Endothelial cell of umbilical vein (primary cell): ENCODE results near the gene IQGAP3. TPM values are rescaled to one million over a fixed set of nuclear protein-coding genes. Genes with fewer than 3 reads are reported as not detected.

ENCODE experiments used
- BruUV-seq: library from RNA; stranded (reverse); fragments of 400-500 nt; replicated peaks from 2 replicates; lab custom pipeline; 2021; lab: Mats Ljungman, UMichigan
- CTCF ChIA-PET: fragments of 300-600, 350-600 bp; sonication (Branson Sonifier 250); formaldehyde crosslinking; loops from one replicate; lab custom pipeline; 2021; ENCODE audit warnings: antibody characterized with exemption, inconsistent platforms; lab: Charles Lee
- POLR2A ChIA-PET: fragments of 300-600, 350-600 bp; sonication (Branson Sonifier 250); formaldehyde crosslinking; loops from one replicate; lab custom pipeline; 2021; ENCODE audit warnings: antibody characterized with exemption, inconsistent platforms; lab: Charles Lee
- DNase-seq: peaks from one replicate; pipeline ENCODE4 v3.0.0-alpha.2; 2011; ENCODE audit warnings: low read depth, low spot score
- FAIRE-seq: peaks from 2 replicates; lab custom pipeline; 2011; peaks lifted over from hg19 to GRCh38; lab: Jason Lieb, UNC
- H2AFZ ChIP-seq: 2 replicates; pipeline ENCODE4 v1.6.0; 2012; ENCODE audit warnings: low read depth, low read length, control low read depth, inconsistent platforms
- H3K27ac ChIP-seq: 2 replicates; pipeline ENCODE4 v1.5.1; 2011; ENCODE audit warnings: low read depth, mild to moderate bottlenecking, control low read depth, low read length, moderate library complexity; ENCODE audit not compliant: insufficient read depth
- H3K27me3 ChIP-seq, 2 experiments: 2 replicates each; pipeline versions ENCODE4 v1.6.0 to v1.6.1; 2011; ENCODE audit warnings: low read length in 2 of 2, mixed read lengths in 1 of 2; ENCODE audit not compliant: control insufficient read depth in 2 of 2, insufficient read depth in 2 of 2
- H3K36me3 ChIP-seq, 2 experiments: 2 replicates in 1 of 2; 3 replicates in 1 of 2; pipeline ENCODE4 v1.5.1; 2011; ENCODE audit warnings: low read length in 2 of 2, mild to moderate bottlenecking in 1 of 2, moderate library complexity in 1 of 2; ENCODE audit not compliant: control insufficient read depth in 2 of 2, insufficient read depth in 2 of 2; ENCODE audit errors: extremely low read depth in 1 of 2
- H3K4me1 ChIP-seq: 3 replicates; pipeline ENCODE4 v1.5.1; 2011; ENCODE audit warnings: mild to moderate bottlenecking, low read length; ENCODE audit not compliant: control insufficient read depth, insufficient read depth; ENCODE audit errors: extremely low read depth
- H3K4me2 ChIP-seq: 2 replicates; pipeline ENCODE4 v1.6.1; 2011; ENCODE audit warnings: low read length, control low read depth, mixed read lengths; ENCODE audit not compliant: insufficient read depth
- H3K4me3 ChIP-seq, 3 experiments: fragments of 200-600 bp in 1 of 3; sonication (generic), shearing (Covaris generic) in 1 of 3; replicated peaks in 1 of 3; 2 replicates each; pipeline ENCODE4 v1.5.1; 2011 to 2016; ENCODE audit warnings: control low read depth in 3 of 3, low read length in 3 of 3, mild to moderate bottlenecking in 2 of 3, inconsistent platforms in 1 of 3, low read depth in 1 of 3, moderate library complexity in 1 of 3; ENCODE audit not compliant: insufficient read depth in 1 of 3
- H3K79me2 ChIP-seq: 2 replicates; pipeline ENCODE4 v1.6.0; 2012; ENCODE audit warnings: low read length, inconsistent platforms; ENCODE audit not compliant: control insufficient read depth, insufficient read depth
- H3K9ac ChIP-seq: replicated peaks from 2 replicates; pipeline ENCODE3; 2011; ENCODE audit warnings: low read length, control low read depth; ENCODE audit not compliant: insufficient read depth; ENCODE audit errors: extremely low read depth
- H3K9me1 ChIP-seq: replicated peaks from 3 replicates; pipeline ENCODE4 v1.6.0; 2011; ENCODE audit warnings: mild to moderate bottlenecking, low read length; ENCODE audit not compliant: control insufficient read depth, insufficient read depth; ENCODE audit errors: extremely low read depth
- H3K9me3 ChIP-seq: replicated peaks from 2 replicates; pipeline ENCODE4 v1.5.1; 2012; ENCODE audit warnings: low read length, inconsistent platforms; ENCODE audit not compliant: control insufficient read depth, insufficient read depth
- H4K20me1 ChIP-seq: replicated peaks from 2 replicates; pipeline ENCODE3; 2011; ENCODE audit warnings: mild to moderate bottlenecking, low read length; ENCODE audit not compliant: control insufficient read depth, insufficient read depth; ENCODE audit errors: extremely low read depth
- EZH2 ChIP-seq: IDR thresholded peaks from 2 replicates; pipeline ENCODE4 v1.6.1; 2012; ENCODE audit warnings: borderline replicate concordance, low read depth, mild to moderate bottlenecking, moderate library complexity, low read length, inconsistent platforms; ENCODE audit not compliant: severe bottlenecking
- FOS ChIP-seq: IDR thresholded peaks from 2 replicates; pipeline ENCODE4 v1.6.1; 2011; ENCODE audit warnings: mild to moderate bottlenecking, low read length, moderate library complexity, borderline replicate concordance; ENCODE audit not compliant: insufficient read depth
- GATA2 ChIP-seq: IDR thresholded peaks from 2 replicates; pipeline ENCODE4 v1.7.0; 2011; ENCODE audit warnings: low read depth, mild to moderate bottlenecking, moderate library complexity, mixed read lengths, low read length; ENCODE audit not compliant: insufficient read length, insufficient read depth
- JUN ChIP-seq: IDR thresholded peaks from 2 replicates; pipeline ENCODE4 v1.6.1; 2011; ENCODE audit warnings: borderline replicate concordance, low read depth; ENCODE audit not compliant: insufficient read length, insufficient read depth
- MYC ChIP-seq: IDR thresholded peaks from one replicate; pipeline ENCODE4 v1.6.1; 2011; ENCODE audit warnings: mild to moderate bottlenecking, low read depth, low read length
- POLR2A ChIP-seq: IDR thresholded peaks from 2 replicates; pipeline ENCODE4 v1.6.1; 2012; ENCODE audit warnings: low read depth, mild to moderate bottlenecking, control low read depth, low read length
- POLR2AphosphoS5 ChIP-seq: IDR thresholded peaks from 2 replicates; pipeline ENCODE4 v1.6.1; 2012; ENCODE audit warnings: low read depth, mild to moderate bottlenecking, control low read depth, low read length, moderate library complexity; ENCODE audit not compliant: insufficient read depth
- dilution Hi-C: fragments of 300-500 bp; cut with MboI; formaldehyde crosslinking; loops from one replicate; pipeline ENCODE4 v1.15.0; 2019; ENCODE audit warnings: low sequenced_read_pairs; ENCODE audit not compliant: extremely low pct_ligation_motif_present
- intact Hi-C: fragments of 100-400 bp; cut with micrococcal nuclease; formaldehyde crosslinking; loops from one replicate; pipeline ENCODE4 v1.10.0; 2022
- polyA plus RNA-seq, 4 experiments: library from polyadenylated mRNA; depleted of rRNA in 3 of 4; stranded (reverse) in 3 of 4; unstranded in 1 of 4; fragments of >200 nt; gene quantifications; 2 replicates each; pipeline versions ENCODE4 v1.2.1 to v1.2.3, GENCODE V29; 2011 to 2012; ENCODE audit warnings: missing spikeins in 1 of 4
- total RNA-seq: library from RNA; stranded (reverse); gene quantifications from 2 replicates; pipeline ENCODE4 v1.2.3, GENCODE V29; 2021
- TF ChIP-seq, protein P1 (sequence below): IDR thresholded peaks from 2 replicates; pipeline ENCODE4 v1.6.1; 2011; ENCODE audit not compliant: insufficient read depth, insufficient read length
- TF ChIP-seq, protein P2 (sequence below), 2 donors: IDR thresholded peaks; 1 replicate in 1 of 2; 2 replicates in 1 of 2; pipeline ENCODE4 v1.5.1; 2011; ENCODE audit warnings: low read length in 2 of 2, mild to moderate bottlenecking in 2 of 2, moderate library complexity in 2 of 2, control low read depth in 1 of 2, inconsistent platforms in 1 of 2, low read depth in 1 of 2; ENCODE audit not compliant: insufficient read depth in 1 of 2; ENCODE audit errors: extremely low read depth in 1 of 2

IQGAP3 gene
- total and polyA plus RNA-seq, 2 donors (not counting 3 experiments of a cell fraction or from before 2014, with no cell fraction given) = 28.3 to 60.7 TPM

DNA sequence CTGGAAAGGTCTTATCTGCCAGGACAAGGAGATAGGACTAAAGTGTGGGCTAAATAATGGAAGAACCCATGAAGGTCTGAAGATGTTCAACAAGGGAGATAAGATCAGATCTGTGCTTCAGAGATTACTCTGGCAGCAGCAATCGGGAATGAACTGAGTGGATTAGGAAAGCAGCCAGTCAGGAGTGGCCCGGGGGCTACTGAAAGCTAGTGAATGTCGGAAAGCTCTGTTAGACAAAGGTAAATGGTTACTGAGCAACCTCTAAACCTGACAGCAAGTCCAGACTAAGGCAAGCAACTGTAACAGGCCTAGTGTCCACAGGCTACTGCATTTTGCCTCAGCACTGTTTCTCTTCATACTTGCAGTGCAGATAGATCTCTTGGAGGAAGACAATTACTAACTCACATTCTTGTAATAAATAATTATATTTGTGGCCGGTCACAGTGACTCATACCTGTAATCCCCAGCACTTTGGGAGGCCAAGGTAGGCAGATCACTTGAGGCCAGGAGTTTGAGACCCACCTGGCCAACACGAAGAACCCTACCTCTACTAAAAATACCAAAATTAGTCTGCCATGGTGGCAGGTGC, 12.5 kb downstream of the IQGAP3 start:
- H2AFZ ChIP-seq = no peak overlapping the region
- peaks cover 12 to 20% of the 10 kb centered on the region in 2 experiments for H3K36me3 ChIP-seq
- no peaks in the 10 kb centered on the region for H3K79me2 ChIP-seq
- no peaks in the 10 kb centered on the region for H3K27me3 ChIP-seq
- H4K20me1 ChIP-seq = no peaks in the 10 kb centered on the region
- TF ChIP-seq, protein P1, sequence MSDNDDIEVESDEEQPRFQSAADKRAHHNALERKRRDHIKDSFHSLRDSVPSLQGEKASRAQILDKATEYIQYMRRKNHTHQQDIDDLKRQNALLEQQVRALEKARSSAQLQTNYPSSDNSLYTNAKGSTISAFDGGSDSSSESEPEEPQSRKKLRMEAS = no peak
- TF ChIP-seq MYC (no peak), FOS (no peak)
- no peaks in the 10 kb centered on the region for H3K9me3 ChIP-seq
- intact Hi-C loops (loop anchor here (10.0 kb wide), 1 partner anchor 1075 kb away; no protein-coding TSS in a partner anchor), dilution Hi-C loops (no loop called here)
- no peak overlapping the region for H3K4me3 ChIP-seq
- ChIA-PET POLR2A (no interaction called here), CTCF (interaction anchor here (1.6 kb wide), 1 partner anchor 79 kb away, joined by 5 read pairs; no protein-coding TSS in a partner anchor)
- no peak overlapping the region for H3K4me2 ChIP-seq
- H3K4me1 ChIP-seq = no peaks in the 10 kb centered on the region
- H3K9ac ChIP-seq = no peak overlapping the region
- H3K27ac ChIP-seq = no peak overlapping the region
- no peak for DNase-seq
- FAIRE-seq = no peak
- H3K9me1 ChIP-seq = no peaks in the 10 kb centered on the region
- no TSS peak for BruUV-seq

DNA sequence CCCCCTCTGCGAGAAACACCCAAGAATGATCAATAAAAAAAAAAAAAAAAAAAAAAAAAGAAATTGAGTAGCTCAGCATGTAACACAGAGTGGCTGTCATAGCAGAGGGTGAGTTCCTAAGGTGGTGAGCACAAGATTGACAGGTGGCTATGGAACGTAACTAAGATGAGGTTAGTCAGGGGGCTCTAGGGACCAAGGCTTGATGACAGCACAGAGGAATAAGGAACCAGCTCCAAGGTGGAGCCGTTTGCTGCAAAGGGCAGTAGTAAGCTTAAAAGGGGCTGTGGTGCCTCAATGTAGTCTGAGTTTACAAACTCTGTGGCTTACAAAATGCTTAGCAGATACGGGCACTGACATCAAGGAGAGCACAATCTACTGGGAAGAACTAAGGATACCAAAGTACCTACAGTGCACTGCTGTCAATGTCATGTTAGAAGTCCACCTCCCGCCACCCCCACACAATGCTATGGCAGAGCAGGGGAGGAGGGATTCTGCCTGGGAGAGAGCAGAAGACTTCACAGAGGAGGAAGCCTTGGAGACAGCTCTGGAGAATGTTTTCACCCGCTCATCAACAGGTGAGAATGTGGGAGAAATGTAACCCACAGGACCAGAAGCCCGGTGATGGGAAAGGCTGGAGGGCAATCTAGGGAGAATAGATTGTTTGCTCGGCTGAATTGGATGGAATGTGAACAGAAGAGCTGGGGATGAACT, 13.1 kb downstream of the IQGAP3 start:
- BruUV-seq = no TSS peak

More for the DNA sequence above, 13.1 kb downstream of the IQGAP3 start:
- intact Hi-C loops = no loop called here
- Histone ChIP-seq H3K27me3 (no peaks in the 10 kb centered on the region), H3K36me3 (peaks cover 12 to 20% of the 10 kb centered on the region in 2 experiments), H4K20me1 (no peaks in the 10 kb centered on the region), H3K79me2 (no peaks in the 10 kb centered on the region), H3K9me1 (no peaks in the 10 kb centered on the region), H3K4me3 (no peak overlapping the region), H3K27ac (no peak overlapping the region), H3K9me3 (no peaks in the 10 kb centered on the region), H2AFZ (no peak overlapping the region), H3K4me2 (no peak overlapping the region), H3K4me1 (no peaks in the 10 kb centered on the region), H3K9ac (no peak overlapping the region)
- CTCF ChIA-PET = interaction anchor here (1.6 kb wide), 1 partner anchor 78 kb away, joined by 5 read pairs; no protein-coding TSS in a partner anchor
- DNase-seq (no peak), FAIRE-seq (no peak)
- dilution Hi-C loops = no loop called here
- POLR2A ChIA-PET = no interaction called here
- TF ChIP-seq MYC (no peak), POLR2AphosphoS5 (no peak), GATA2 (no peak), JUN (no peak), FOS (no peak), POLR2A (no peak), EZH2 (no peak)
- TF ChIP-seq, protein P1 = no peak
- TF ChIP-seq, protein P2, sequence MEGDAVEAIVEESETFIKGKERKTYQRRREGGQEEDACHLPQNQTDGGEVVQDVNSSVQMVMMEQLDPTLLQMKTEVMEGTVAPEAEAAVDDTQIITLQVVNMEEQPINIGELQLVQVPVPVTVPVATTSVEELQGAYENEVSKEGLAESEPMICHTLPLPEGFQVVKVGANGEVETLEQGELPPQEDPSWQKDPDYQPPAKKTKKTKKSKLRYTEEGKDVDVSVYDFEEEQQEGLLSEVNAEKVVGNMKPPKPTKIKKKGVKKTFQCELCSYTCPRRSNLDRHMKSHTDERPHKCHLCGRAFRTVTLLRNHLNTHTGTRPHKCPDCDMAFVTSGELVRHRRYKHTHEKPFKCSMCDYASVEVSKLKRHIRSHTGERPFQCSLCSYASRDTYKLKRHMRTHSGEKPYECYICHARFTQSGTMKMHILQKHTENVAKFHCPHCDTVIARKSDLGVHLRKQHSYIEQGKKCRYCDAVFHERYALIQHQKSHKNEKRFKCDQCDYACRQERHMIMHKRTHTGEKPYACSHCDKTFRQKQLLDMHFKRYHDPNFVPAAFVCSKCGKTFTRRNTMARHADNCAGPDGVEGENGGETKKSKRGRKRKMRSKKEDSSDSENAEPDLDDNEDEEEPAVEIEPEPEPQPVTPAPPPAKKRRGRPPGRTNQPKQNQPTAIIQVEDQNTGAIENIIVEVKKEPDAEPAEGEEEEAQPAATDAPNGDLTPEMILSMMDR (IDR thresholded peaks at IDR 0.05; ENCODE audit: extremely low read depth in 1 of 2, insufficient read depth in 1 of 2, low read depth in 1 of 2, low read length in 2 of 2) = no peak
